HCT116 (cell line): ENCODE data around the gene ARHGAP23. TPM values are rescaled to one million over a fixed set of nuclear protein-coding genes. Genes with fewer than 3 reads are reported as not detected.

Experiments
- ATAC-seq: fragments of 200-7000 bp; cut with Tn5 transposase; 2 replicates; pipeline ENCODE4 v1.9.1; 2020; ENCODE audit warnings: mild to moderate bottlenecking, moderate library complexity
- BruUV-seq: library from RNA; stranded (reverse); fragments of 400-500 nt; replicated peaks from 2 replicates; lab custom pipeline; 2021; lab: Mats Ljungman, UMichigan
- CTCF ChIA-PET: fragments of 300-600 bp; sonication (Branson Sonifier 250); formaldehyde crosslinking; loops from one replicate; lab custom pipeline; 2021; ENCODE audit warnings: antibody characterized with exemption; lab: Charles Lee
- POLR2A ChIA-PET: fragments of 300-600, 350-600 bp; sonication (Branson Sonifier 250); formaldehyde crosslinking; loops from one replicate; lab custom pipeline; 2021; ENCODE audit warnings: antibody characterized with exemption; lab: Charles Lee
- RAD21 ChIA-PET, 2 experiments: fragments of 300-600 bp; sonication (Branson Sonifier 250); formaldehyde crosslinking; loops; one replicate each; lab custom pipeline; 2023; ENCODE audit warnings: low total read pairs in 2 of 2; ENCODE audit not compliant: uncharacterized antibody in 2 of 2, unreplicated experiment in 2 of 2, low non-redundant PET in 1 of 2; lab: Charles Lee
- DNase-seq: peaks from one replicate; pipeline ENCODE4 v3.0.0-alpha.2; 2010; ENCODE audit warnings: low read depth, low spot score
- H2AFZ ChIP-seq: fragments of 200-600 bp; shearing (Covaris generic), sonication (generic); 2 replicates; pipeline ENCODE4 v1.6.1; 2017; ENCODE audit warnings: low read depth, mixed run types, mixed read lengths, antibody characterized with exemption, low read length; ENCODE audit not compliant: poor library complexity, severe bottlenecking
- H3K27ac ChIP-seq: 2 replicates; pipeline ENCODE4 v1.5.1; 2012; ENCODE audit warnings: low read depth, low read length
- H3K27me3 ChIP-seq: fragments of 200-600 bp; sonication (generic); 2 replicates; pipeline ENCODE4 v1.6.1; 2016; ENCODE audit warnings: mixed run types, low read length, mixed read lengths; ENCODE audit not compliant: insufficient read depth
- H3K36me3 ChIP-seq, 2 experiments: fragments of 200-500 bp in 1 of 2; fragments of 200-600 bp in 1 of 2; sonication (Bioruptor generic) in 1 of 2; sonication (generic) in 1 of 2; 2 replicates each; pipeline versions ENCODE4 v1.5.1 to v1.6.1; 2014 to 2016; ENCODE audit warnings: low read length in 2 of 2, inconsistent platforms in 1 of 2, mixed read lengths in 1 of 2, mixed run types in 1 of 2; ENCODE audit not compliant: insufficient read depth in 2 of 2, control insufficient read depth in 1 of 2
- H3K4me1 ChIP-seq, 2 experiments: fragments of 200-600 bp in 1 of 2; sonication (generic) in 1 of 2; 2 replicates each; pipeline versions ENCODE4 v1.5.1 to v1.6.1; 2012 to 2017; ENCODE audit warnings: low read length in 2 of 2, inconsistent platforms in 1 of 2, mild to moderate bottlenecking in 1 of 2, mixed read lengths in 1 of 2, mixed run types in 1 of 2, moderate library complexity in 1 of 2; ENCODE audit not compliant: insufficient read depth in 2 of 2, control insufficient read depth in 1 of 2
- H3K4me2 ChIP-seq: fragments of 200-600 bp; sonication (generic); 2 replicates; pipeline ENCODE4 v1.6.1; 2017; ENCODE audit warnings: mixed run types, low read length, mixed read lengths
- H3K4me3 ChIP-seq, 2 experiments: fragments of 200-600 bp in 1 of 2; sonication (generic) in 1 of 2; replicated peaks in 1 of 2; 2 replicates each; pipeline ENCODE4 v1.5.1; 2011 to 2016; ENCODE audit warnings: low read length in 2 of 2, control low read depth in 1 of 2, low read depth in 1 of 2, mild to moderate bottlenecking in 1 of 2, mixed read lengths in 1 of 2, mixed run types in 1 of 2
- H3K79me2 ChIP-seq: fragments of 200-600 bp; sonication (generic); 2 replicates; pipeline ENCODE4 v1.6.1; 2017; ENCODE audit warnings: mild to moderate bottlenecking, mixed run types, low read length, moderate library complexity, mixed read lengths; ENCODE audit not compliant: insufficient read depth
- H3K9ac ChIP-seq: fragments of 200-600 bp; sonication (generic); 2 replicates; pipeline ENCODE4 v1.6.1; 2016; ENCODE audit warnings: low read length, mixed read lengths
- H3K9me2 ChIP-seq: fragments of 200-600 bp; sonication (generic), shearing (Covaris generic); 2 replicates; pipeline ENCODE4 v1.6.1; 2017; ENCODE audit warnings: mixed run types, mild to moderate bottlenecking, moderate library complexity; ENCODE audit not compliant: insufficient read depth
- H3K9me3 ChIP-seq, 2 experiments: fragments of 200-500 bp in 1 of 2; fragments of 200-600 bp in 1 of 2; sonication (Bioruptor generic) in 1 of 2; sonication (generic) in 1 of 2; 2 replicates each; pipeline ENCODE4 v1.6.1; 2014 to 2017; ENCODE audit warnings: low read length in 2 of 2, mixed read lengths in 2 of 2, inconsistent platforms in 1 of 2, low read depth in 1 of 2, mild to moderate bottlenecking in 1 of 2, mixed run types in 1 of 2, moderate library complexity in 1 of 2; ENCODE audit not compliant: control insufficient read depth in 1 of 2, insufficient read depth in 1 of 2
- H4K20me1 ChIP-seq: fragments of 200-600 bp; sonication (generic), shearing (Covaris generic); 2 replicates; pipeline ENCODE4 v1.6.1; 2017; ENCODE audit warnings: mixed run types, mild to moderate bottlenecking, moderate library complexity; ENCODE audit not compliant: insufficient read depth
- ATF3 ChIP-seq: IDR thresholded peaks from 2 replicates; pipeline ENCODE4 v1.6.1; 2012
- CEBPB ChIP-seq: IDR thresholded peaks from 2 replicates; pipeline ENCODE4 v1.6.1; 2012; ENCODE audit warnings: low read depth
- ELF1 ChIP-seq: IDR thresholded peaks from 2 replicates; pipeline ENCODE4 v1.6.1; 2012; ENCODE audit warnings: low read depth, borderline replicate concordance
- EZH2phosphoT487 ChIP-seq: fragments of 200-600 bp; IDR thresholded peaks from 2 replicates; pipeline ENCODE4 v1.6.1; 2018; ENCODE audit warnings: antibody characterized with exemption, borderline replicate concordance
- FOSL1 ChIP-seq: IDR thresholded peaks from 2 replicates; pipeline ENCODE4 v1.6.1; 2012; ENCODE audit warnings: low read depth
- JUND ChIP-seq: IDR thresholded peaks from 2 replicates; pipeline ENCODE4 v1.6.1; 2012
- REST ChIP-seq: IDR thresholded peaks from 2 replicates; pipeline ENCODE4 v1.6.1; 2012; ENCODE audit warnings: low read depth
- SIN3A ChIP-seq: IDR thresholded peaks from 2 replicates; pipeline ENCODE4 v1.6.1; 2012; ENCODE audit warnings: low read depth
- SRF ChIP-seq: IDR thresholded peaks from 2 replicates; pipeline ENCODE4 v1.6.1; 2012; ENCODE audit warnings: low read depth
- TCF7L2 ChIP-seq: IDR thresholded peaks from 2 replicates; pipeline ENCODE4 v1.7.0; 2011; ENCODE audit warnings: borderline replicate concordance, inconsistent platforms; ENCODE audit not compliant: insufficient read depth, insufficient read length; ENCODE audit errors: extremely low read depth
- ZNF274 ChIP-seq: fragments of 200-500 bp; sonication (Bioruptor generic); IDR thresholded peaks from 2 replicates; pipeline ENCODE4 v1.6.1; 2014; ENCODE audit warnings: mild to moderate bottlenecking, low read depth, low read length, inconsistent platforms
- intact Hi-C: fragments of 100-400 bp; cut with micrococcal nuclease; formaldehyde crosslinking; loops from 2 replicates; pipeline ENCODE4 v1.10.0; 2022
- total RNA-seq: library from RNA; stranded (reverse); gene quantifications from one replicate; pipeline ENCODE4 v1.2.1, GENCODE V29; 2021; ENCODE audit not compliant: unreplicated experiment

The ARHGAP23 gene
- total RNA-seq, 1 experiment from 2014 or later = 41.0 TPM

- no TSS peak for BruUV-seq
- CTCF ChIA-PET = interaction anchor here (0.7 to 1.1 kb wide), 2 partner anchors 22 to 23 kb away, joined by 3 read pairs; no protein-coding TSS in a partner anchor
- H3K9me2 ChIP-seq = no peaks in the 10 kb centered on the region
Observed at GRCh38 chr17:38535886-38536285, 107.6 kb downstream of the ARHGAP23 start.

More at GRCh38 chr17:38535886-38536285, 107.6 kb downstream of the ARHGAP23 start:
- Histone ChIP-seq H3K79me2 (no peaks in the 10 kb centered on the region), H3K9me3 (no peaks in the 10 kb centered on the region), H3K27me3 (no peaks in the 10 kb centered on the region), H3K4me1 (no peaks in the 10 kb centered on the region), H4K20me1 (no peaks in the 10 kb centered on the region), H3K27ac (no peak overlapping the region), H2AFZ (no peak overlapping the region), H3K9ac (no peak overlapping the region), H3K4me2 (no peak overlapping the region), H3K4me3 (no peak overlapping the region), H3K36me3 (no peaks in the 10 kb centered on the region)
- intact Hi-C loops = loop anchor here (2.0 kb wide), 1 partner anchor 43 kb away; no protein-coding TSS in a partner anchor
- ChIA-PET RAD21 (no interaction called here), POLR2A (no interaction called here)
- DNase-seq (no peak), ATAC-seq (no peak)
- TF ChIP-seq FOSL1 (no peak), JUND (no peak), ELF1 (no peak), SRF (no peak), ZNF274 (no peak), REST (no peak), ATF3 (no peak), TCF7L2 (no peak), SIN3A (no peak), CEBPB (no peak), EZH2phosphoT487 (no peak)
